Breast epithelium (tissue), 4 donors: Measurements from ENCODE around the gene RINL. TPM values are rescaled to one million over a fixed set of nuclear protein-coding genes. Genes with fewer than 3 reads are reported as not detected.

ENCODE experiments used
- DNase-seq, 2 donors: peaks; one replicate each; pipeline ENCODE4 v3.0.0-alpha.2; 2019; ENCODE audit warnings: low spot score in 2 of 2
- H3K27ac ChIP-seq, 2 donors: fragments of 200-600 bp; sonication (generic) in 1 of 2; one replicate each; pipeline ENCODE4 v1.5.1; 2016 to 2019; ENCODE audit warnings: mild to moderate bottlenecking in 1 of 2
- H3K27me3 ChIP-seq, 2 donors: fragments of 200-600 bp; sonication (generic) in 1 of 2; one replicate each; pipeline versions ENCODE4 v1.5.1 to v1.6.0; 2017 to 2019; ENCODE audit warnings: control low read depth in 1 of 2, mild to moderate bottlenecking in 1 of 2
- H3K36me3 ChIP-seq: fragments of 200-600 bp; one replicate; pipeline ENCODE4 v1.5.1; 2019
- H3K4me1 ChIP-seq, 2 donors: fragments of 200-600 bp; sonication (generic); one replicate each; pipeline ENCODE4 v1.5.1; 2016 to 2019; ENCODE audit warnings: control low read depth in 1 of 2
- H3K4me3 ChIP-seq, 3 donors: fragments of 200-600 bp; sonication (generic); 1 replicate in 2 of 3; 2 replicates in 1 of 3; pipeline ENCODE4 v1.5.1; 2016 to 2019; ENCODE audit warnings: mild to moderate bottlenecking in 3 of 3, moderate library complexity in 2 of 3
- H3K9me3 ChIP-seq, 2 donors: fragments of 200-600 bp; sonication (generic) in 1 of 2; one replicate each; pipeline ENCODE4 v1.5.1; 2016 to 2019; ENCODE audit warnings: control low read depth in 1 of 2
- POLR2A ChIP-seq: fragments of 450-650 bp; IDR thresholded peaks from one replicate; pipeline ENCODE4 v1.6.1; 2016; ENCODE audit warnings: antibody characterized with exemption, mild to moderate bottlenecking, moderate library complexity
- POLR2AphosphoS5 ChIP-seq, 3 donors: sonication (generic); formaldehyde crosslinking; IDR thresholded peaks; one replicate each; pipeline ENCODE4 v1.6.1; 2017; ENCODE audit warnings: antibody characterized with exemption in 3 of 3
- intact Hi-C: fragments of 100-400 bp; cut with DNase I; formaldehyde crosslinking; loops from one replicate; pipeline ENCODE4 v1.15.1; 2023; ENCODE audit warnings: low total_unique reads
- total RNA-seq, 3 donors: library from RNA; depleted of rRNA; stranded (reverse); fragments of >200 nt; gene quantifications; one replicate each; pipeline ENCODE4 v1.1.0, GENCODE V29; 2016
- TF ChIP-seq, protein P1 (sequence below), 3 donors: fragments of 450-650 bp; IDR thresholded peaks; one replicate each; pipeline ENCODE4 v1.5.1; 2016 to 2017; ENCODE audit warnings: antibody characterized with exemption in 3 of 3, mild to moderate bottlenecking in 3 of 3, moderate library complexity in 3 of 3

Gene RINL
- total RNA-seq, 3 donors from 2014 or later: 4.5 to 13.0 (median 12.8) TPM

DNA sequence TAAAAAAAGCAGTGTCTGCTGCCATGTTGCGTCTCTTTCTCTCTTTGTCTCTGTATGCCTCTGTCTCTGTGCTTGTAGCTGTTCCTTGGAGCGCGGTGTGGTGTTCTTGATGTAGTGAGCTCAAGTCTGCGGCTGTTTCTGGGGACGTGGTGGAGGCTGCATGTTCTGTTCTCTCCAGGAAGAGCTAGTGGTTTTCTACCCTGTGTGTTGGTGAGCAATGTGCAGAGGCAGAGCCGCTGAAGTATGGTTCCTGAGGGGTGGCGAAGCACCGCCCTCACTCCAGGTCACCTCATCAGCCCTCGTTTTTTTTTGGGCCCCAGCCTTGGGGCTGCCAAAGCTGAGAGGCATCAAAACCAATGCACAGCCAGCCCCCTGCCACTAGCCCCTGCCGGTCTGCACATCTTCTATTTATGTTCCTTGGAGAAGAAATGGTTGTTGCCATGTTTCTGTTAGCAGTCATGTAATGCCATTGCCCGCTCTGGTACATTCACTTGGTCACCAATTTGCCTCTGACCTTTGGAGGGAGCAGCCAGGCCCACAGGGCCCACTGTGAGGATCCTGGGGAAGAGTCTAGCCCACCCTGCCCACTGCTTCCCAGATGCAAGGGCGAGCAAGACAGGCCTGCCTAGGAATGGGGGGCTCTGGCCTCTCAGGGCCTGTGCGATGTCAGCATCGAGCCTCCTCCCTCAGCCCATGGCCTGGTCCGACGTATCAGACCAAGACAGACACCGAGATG lies 35.5 kb downstream of the RINL start:
- no peak for DNase-seq
- Histone ChIP-seq H3K36me3 (peaks cover 29% of the 10 kb centered on the region), H3K9me3 (no peaks in the 10 kb centered on the region), H3K4me3 (no peak overlapping the region), H3K4me1 (peaks cover 5 to 6% of the 10 kb centered on the region in 2 donors), H3K27ac (peak overlapping the region in 1 of 2 donors; percentile 36), H3K27me3 (no peaks in the 10 kb centered on the region)
- no peak for TF ChIP-seq POLR2AphosphoS5 (IDR thresholded peaks at IDR 0.05)
- no peak for TF ChIP-seq POLR2A
- TF ChIP-seq, protein P1, sequence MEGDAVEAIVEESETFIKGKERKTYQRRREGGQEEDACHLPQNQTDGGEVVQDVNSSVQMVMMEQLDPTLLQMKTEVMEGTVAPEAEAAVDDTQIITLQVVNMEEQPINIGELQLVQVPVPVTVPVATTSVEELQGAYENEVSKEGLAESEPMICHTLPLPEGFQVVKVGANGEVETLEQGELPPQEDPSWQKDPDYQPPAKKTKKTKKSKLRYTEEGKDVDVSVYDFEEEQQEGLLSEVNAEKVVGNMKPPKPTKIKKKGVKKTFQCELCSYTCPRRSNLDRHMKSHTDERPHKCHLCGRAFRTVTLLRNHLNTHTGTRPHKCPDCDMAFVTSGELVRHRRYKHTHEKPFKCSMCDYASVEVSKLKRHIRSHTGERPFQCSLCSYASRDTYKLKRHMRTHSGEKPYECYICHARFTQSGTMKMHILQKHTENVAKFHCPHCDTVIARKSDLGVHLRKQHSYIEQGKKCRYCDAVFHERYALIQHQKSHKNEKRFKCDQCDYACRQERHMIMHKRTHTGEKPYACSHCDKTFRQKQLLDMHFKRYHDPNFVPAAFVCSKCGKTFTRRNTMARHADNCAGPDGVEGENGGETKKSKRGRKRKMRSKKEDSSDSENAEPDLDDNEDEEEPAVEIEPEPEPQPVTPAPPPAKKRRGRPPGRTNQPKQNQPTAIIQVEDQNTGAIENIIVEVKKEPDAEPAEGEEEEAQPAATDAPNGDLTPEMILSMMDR (IDR thresholded peaks at IDR 0.05): no peak
- intact Hi-C loops: no loop called here

DNA sequence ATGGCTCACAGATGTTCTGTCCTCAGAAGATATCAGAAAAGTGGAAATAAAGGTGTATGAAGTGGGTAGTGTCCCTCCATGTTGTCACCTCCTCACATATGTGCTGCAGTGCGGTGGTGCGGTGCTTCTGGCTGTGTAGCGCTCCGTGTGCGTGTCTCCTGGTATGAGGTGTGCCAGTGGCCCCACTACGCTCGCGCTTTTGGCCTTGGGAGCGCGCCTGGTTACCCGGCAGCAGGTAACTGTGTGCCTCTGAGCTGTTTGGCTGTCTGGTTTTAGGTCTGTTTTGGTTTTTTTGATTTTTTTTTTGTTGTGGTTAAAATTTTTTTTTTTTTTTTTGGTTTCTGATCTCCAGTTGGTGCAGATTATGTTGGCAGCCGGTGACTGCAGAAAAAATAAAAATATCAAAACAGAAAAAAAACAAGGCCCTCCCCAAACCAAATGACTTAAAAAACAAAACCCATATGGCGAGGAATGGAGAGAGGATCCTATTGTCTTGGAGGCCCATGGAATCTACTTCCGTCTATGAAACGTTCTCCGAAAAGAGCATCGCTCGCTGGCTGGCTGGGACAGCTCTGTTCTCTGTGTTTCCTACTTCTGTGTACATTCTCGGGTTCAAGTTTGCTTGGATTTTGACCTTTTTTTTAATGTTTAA lies 36.2 kb downstream of the RINL start:
- H3K27ac ChIP-seq: peak overlapping the region; percentile 58 to 91
- TF ChIP-seq, protein P1 (IDR thresholded peaks at IDR 0.05): no peak
- TF ChIP-seq POLR2AphosphoS5 (IDR thresholded peaks at IDR 0.05) (no peak), POLR2A (no peak)

DNA sequence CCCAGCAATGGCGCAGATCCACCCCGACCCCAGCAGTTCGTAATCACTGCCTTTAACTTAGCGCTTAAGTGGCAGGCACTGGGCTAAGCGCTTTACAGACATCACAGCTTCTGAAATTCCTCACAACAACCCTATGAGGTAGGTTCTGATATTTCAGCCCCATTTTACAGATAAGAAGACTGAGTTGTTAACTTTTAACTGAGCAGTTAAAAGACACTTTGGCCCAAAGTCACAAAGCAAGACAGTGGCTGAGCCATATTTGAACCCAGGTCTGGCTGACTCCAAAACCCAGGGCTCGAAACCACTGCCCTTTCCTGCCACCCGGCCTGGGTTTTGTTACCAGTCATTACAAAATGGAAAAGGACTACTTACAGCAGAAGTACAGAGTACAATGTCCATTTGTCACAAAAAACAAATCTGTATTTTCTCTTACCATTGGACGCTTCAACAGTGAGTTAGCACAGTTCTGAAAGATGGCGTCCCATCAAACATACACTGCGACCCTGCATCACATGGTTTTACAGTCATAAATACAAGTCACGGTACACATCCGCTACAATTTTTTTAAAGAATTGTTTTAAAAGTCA lies 36.8 kb downstream of the RINL start:
- intact Hi-C loops: no loop called here
- Histone ChIP-seq H3K4me1 (peaks cover 9 to 14% of the 10 kb centered on the region in 2 donors), H3K36me3 (peaks cover 29% of the 10 kb centered on the region), H3K9me3 (no peaks in the 10 kb centered on the region), H3K27me3 (no peaks in the 10 kb centered on the region), H3K27ac (peak overlapping the region; percentile 58 to 91), H3K4me3 (no peak overlapping the region)
- no peak for DNase-seq
- TF ChIP-seq POLR2A (no peak), POLR2AphosphoS5 (IDR thresholded peaks at IDR 0.05) (no peak)
- TF ChIP-seq, protein P1 (IDR thresholded peaks at IDR 0.05): no peak

More for the DNA sequence above, 36.2 kb downstream of the RINL start:
- no peak for DNase-seq
- H3K4me1 ChIP-seq: peaks cover 5 to 11% of the 10 kb centered on the region in 2 donors
- intact Hi-C loops: no loop called here
- H3K27me3 ChIP-seq: no peaks in the 10 kb centered on the region
- no peak overlapping the region for H3K4me3 ChIP-seq
- H3K9me3 ChIP-seq: no peaks in the 10 kb centered on the region
- peaks cover 29% of the 10 kb centered on the region for H3K36me3 ChIP-seq

DNA sequence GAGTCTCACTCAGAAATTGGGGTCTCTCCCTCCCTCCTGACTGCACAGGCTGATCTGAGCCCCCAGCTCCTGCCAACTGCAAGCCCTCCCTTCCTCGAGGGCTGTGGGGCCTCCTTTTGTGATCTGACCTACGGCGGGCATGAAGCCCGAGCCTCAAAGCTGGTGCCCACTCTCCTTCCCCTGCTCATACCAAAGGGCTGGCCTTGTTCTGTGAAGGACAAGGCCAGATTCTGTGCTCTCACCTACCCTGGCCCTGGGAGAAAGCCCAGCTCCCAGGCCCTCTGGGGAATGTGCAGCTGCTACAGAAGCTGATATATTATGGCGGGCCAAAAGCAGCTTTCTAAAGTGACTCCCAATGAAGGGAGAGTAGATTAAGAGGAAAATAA lies 37.5 kb downstream of the RINL start:
- H3K27me3 ChIP-seq: no peaks in the 10 kb centered on the region
- TF ChIP-seq, protein P1 (IDR thresholded peaks at IDR 0.05): no peak
- TF ChIP-seq POLR2AphosphoS5 (IDR thresholded peaks at IDR 0.05) (no peak), POLR2A (no peak)
- intact Hi-C loops: no loop called here
- no peak for DNase-seq
- H3K36me3 ChIP-seq: peaks cover 22% of the 10 kb centered on the region
- H3K9me3 ChIP-seq: no peaks in the 10 kb centered on the region
- H3K4me3 ChIP-seq: no peak overlapping the region
- H3K4me1 ChIP-seq: peaks cover 9 to 14% of the 10 kb centered on the region in 2 donors
- peak overlapping the region; percentile 58 to 91 for H3K27ac ChIP-seq
